Measurements from ENCODE around the gene SEMA4C. TPM values are rescaled to one million over a fixed set of nuclear protein-coding genes. Genes with fewer than 3 reads are reported as not detected.
A peak's percentile ranks its signal among the peaks of the same experiment; 100 is the strongest.

The SEMA4C gene
- total RNA-seq, result 39.7 and 40.3 TPM in 2 replicates

- DNase-seq, result peak; percentile 52
Measured at GRCh38 chr2:96869822-96870625, at the start of gene SEMA4C. TSS of gene SEMA4C (minus strand) at chr2:96870080. CDS start at chr2:96867886, 2,194 bp downstream.

GRCh38 chr2:96918754-96919550 lies 49.1 kb upstream of the SEMA4C start:
- no peak for DNase-seq

- DNase-seq, result no peak
Measured at GRCh38 chr2:96918092-96918753, 48.3 kb upstream of the SEMA4C start.

GRCh38 chr2:96916646-96917543 lies 47.0 kb upstream of the SEMA4C start:
- no peak for DNase-seq

- DNase-seq, result no peak
Measured at GRCh38 chr2:96916156-96916630, 46.3 kb upstream of the SEMA4C start.

GRCh38 chr2:96914332-96914731 lies 44.5 kb upstream of the SEMA4C start:
- DNase-seq, result no peak

- no peak for DNase-seq
Measured at GRCh38 chr2:96913398-96914202, 43.7 kb upstream of the SEMA4C start.

GRCh38 chr2:96913117-96913397 lies 43.2 kb upstream of the SEMA4C start:
- DNase-seq, result no peak

GRCh38 chr2:96912346-96913116 lies 42.7 kb upstream of the SEMA4C start:
- DNase-seq, result no peak

GRCh38 chr2:96909611-96910021 lies 39.7 kb upstream of the SEMA4C start:
- no peak for DNase-seq

- peak; percentile 31 for DNase-seq
Measured at GRCh38 chr2:96907115-96908041, 37.5 kb upstream of the SEMA4C start.

GRCh38 chr2:96906729-96907114 lies 36.8 kb upstream of the SEMA4C start:
- no peak for DNase-seq

- no peak for DNase-seq
Measured at GRCh38 chr2:96903815-96904214, 33.9 kb upstream of the SEMA4C start.

- no peak for DNase-seq
Measured at GRCh38 chr2:96903318-96903717, 33.4 kb upstream of the SEMA4C start.

GRCh38 chr2:96900237-96900636 lies 30.4 kb upstream of the SEMA4C start:
- no peak for DNase-seq

- DNase-seq, result no peak
Measured at GRCh38 chr2:96899413-96899741, 29.5 kb upstream of the SEMA4C start.

- no peak for DNase-seq
Measured at GRCh38 chr2:96898641-96899412, 28.9 kb upstream of the SEMA4C start.

GRCh38 chr2:96898135-96898505 lies 28.2 kb upstream of the SEMA4C start:
- no peak for DNase-seq
